ENCODE measurements around the gene SLC13A2. TPM values are rescaled to one million over a fixed set of nuclear protein-coding genes. Genes with fewer than 3 reads are reported as not detected.

Gene SLC13A2
- total RNA-seq, 1 experiment from 2014 or later = not detected

DNA sequence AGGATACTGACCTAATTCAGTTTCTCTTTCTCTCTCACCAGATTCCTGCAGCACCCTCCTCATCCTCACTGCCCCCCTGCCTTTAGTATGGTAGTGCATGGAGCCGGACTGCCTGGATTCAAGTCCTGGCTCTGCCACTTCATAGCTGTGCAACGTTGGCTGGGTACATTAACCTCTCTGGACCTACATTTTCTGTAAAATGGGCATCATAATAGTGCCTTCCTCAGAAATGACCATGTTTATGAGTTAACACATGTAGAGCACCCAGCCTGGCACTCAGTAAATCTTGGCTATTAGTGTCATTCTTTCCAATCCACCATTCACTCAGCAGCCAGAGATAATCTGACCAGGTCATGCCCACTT, 71.7 kb downstream of the SLC13A2 start:
- Histone ChIP-seq H3K4me3 (replicated peaks in 1 of 2; ENCODE audit: low read depth in 1 of 2, low read length in 2 of 2) (no peak overlapping the region), H3K9me2 (ENCODE audit: insufficient read depth) (no peaks in the 10 kb centered on the region), H3K9ac (ENCODE audit: low read length) (no peak overlapping the region), H2AFZ (ENCODE audit: low read depth, low read length, poor library complexity, severe bottlenecking) (no peak overlapping the region), H3K4me1 (ENCODE audit: control insufficient read depth in 1 of 2, insufficient read depth in 2 of 2, low read length in 2 of 2) (peaks cover 0 to 10% of the 10 kb centered on the region in 2 experiments; a peak in 1 of 4 replicates), H3K27me3 (ENCODE audit: insufficient read depth, low read length) (no peaks in the 10 kb centered on the region), H3K27ac (ENCODE audit: low read depth, low read length) (no peak overlapping the region), H3K4me2 (ENCODE audit: low read length) (no peak overlapping the region), H3K79me2 (ENCODE audit: insufficient read depth, low read length) (no peaks in the 10 kb centered on the region), H3K36me3 (ENCODE audit: control insufficient read depth in 1 of 2, insufficient read depth in 2 of 2, low read length in 2 of 2) (peaks cover 0 to 4% of the 10 kb centered on the region in 2 experiments; a peak in 2 of 4 replicates), H4K20me1 (ENCODE audit: insufficient read depth) (no peaks in the 10 kb centered on the region), H3K9me3 (ENCODE audit: control insufficient read depth in 1 of 2, insufficient read depth in 1 of 2, low read depth in 1 of 2, low read length in 2 of 2) (no peaks in the 10 kb centered on the region)
- intact Hi-C loops (cut with micrococcal nuclease) = no loop called here
- RAD21 ChIA-PET (ENCODE audit: low non-redundant PET in 1 of 2, low total read pairs in 2 of 2, uncharacterized antibody in 2 of 2, unreplicated experiment in 2 of 2) = no interaction called here
- no peak for TF ChIP-seq ZNF274 (IDR thresholded peaks at IDR 0.05; ENCODE audit: low read depth, low read length)
- TF ChIP-seq, protein P1, sequence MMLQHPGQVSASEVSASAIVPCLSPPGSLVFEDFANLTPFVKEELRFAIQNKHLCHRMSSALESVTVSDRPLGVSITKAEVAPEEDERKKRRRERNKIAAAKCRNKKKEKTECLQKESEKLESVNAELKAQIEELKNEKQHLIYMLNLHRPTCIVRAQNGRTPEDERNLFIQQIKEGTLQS (IDR thresholded peaks at IDR 0.05) = no peak
- no peak for TF ChIP-seq POLR2AphosphoS5 (IDR thresholded peaks at IDR 0.05; ENCODE audit: low read depth, low read length)
- TF ChIP-seq ELF1 (IDR thresholded peaks at IDR 0.05; ENCODE audit: borderline replicate concordance, low read depth) = no peak
- no peak for TF ChIP-seq YY1 (IDR thresholded peaks at IDR 0.05; ENCODE audit: extremely low read depth, insufficient replicate concordance, low read depth, low read length)
- TF ChIP-seq RAD21 (IDR thresholded peaks at IDR 0.05; ENCODE audit: low read depth) = no peak
- no peak for TF ChIP-seq SRF (IDR thresholded peaks at IDR 0.05; ENCODE audit: low read depth)
- no peak for TF ChIP-seq CEBPB (IDR thresholded peaks at IDR 0.05; ENCODE audit: low read depth)
- TF ChIP-seq, protein P2, sequence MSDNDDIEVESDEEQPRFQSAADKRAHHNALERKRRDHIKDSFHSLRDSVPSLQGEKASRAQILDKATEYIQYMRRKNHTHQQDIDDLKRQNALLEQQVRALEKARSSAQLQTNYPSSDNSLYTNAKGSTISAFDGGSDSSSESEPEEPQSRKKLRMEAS (IDR thresholded peaks at IDR 0.05) = no peak
- no peak for DNase-seq (ENCODE audit: low read depth, low spot score)
- POLR2A ChIA-PET = no interaction called here
- CTCF ChIA-PET = no interaction called here
- ATAC-seq = no peak
- BruUV-seq (replicated peaks) = no TSS peak

DNA sequence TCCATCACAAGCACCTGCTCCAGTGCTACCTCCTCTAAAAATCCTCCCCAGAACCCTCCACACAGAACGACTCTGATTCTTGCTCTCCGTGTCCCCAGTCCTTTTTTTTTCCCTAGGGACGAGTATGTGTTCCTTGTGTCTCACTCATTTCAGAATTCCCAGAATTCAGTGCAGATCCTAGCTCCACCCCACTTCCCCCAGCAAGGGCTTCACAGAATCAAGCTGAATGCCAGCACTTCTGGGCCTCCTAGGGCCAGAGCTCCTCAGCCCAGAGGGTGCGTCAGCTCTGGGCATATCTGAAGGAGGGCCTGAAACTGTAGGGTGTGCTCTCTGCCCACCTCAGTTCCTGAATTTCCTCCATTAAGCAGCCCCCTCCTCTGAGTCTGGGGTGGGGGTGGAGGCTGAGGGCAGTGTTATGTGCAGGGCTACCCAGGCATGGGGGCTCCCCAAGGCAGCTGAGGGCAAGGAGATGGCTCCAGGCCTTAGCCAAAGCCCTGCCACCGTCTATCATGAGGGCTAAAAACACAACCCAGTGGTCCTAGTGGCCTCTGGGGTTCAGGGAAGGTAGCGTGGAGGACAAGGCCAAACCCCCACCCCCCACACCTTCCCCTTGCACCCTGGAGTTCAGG, 72.5 kb downstream of the SLC13A2 start:
- TF ChIP-seq YY1 (IDR thresholded peaks at IDR 0.05; ENCODE audit: extremely low read depth, insufficient replicate concordance, low read depth, low read length) (no peak), FOSL1 (IDR thresholded peaks at IDR 0.05; ENCODE audit: low read depth) (no peak), ZFX (IDR thresholded peaks at IDR 0.05) (no peak), EGR1 (IDR thresholded peaks at IDR 0.05; ENCODE audit: low read depth) (no peak), CBX3 (IDR thresholded peaks at IDR 0.05; ENCODE audit: low read depth) (no peak), SIN3A (IDR thresholded peaks at IDR 0.05; ENCODE audit: low read depth) (no peak)
- TF ChIP-seq, protein P1 (IDR thresholded peaks at IDR 0.05) = no peak
- TF ChIP-seq, protein P3, sequence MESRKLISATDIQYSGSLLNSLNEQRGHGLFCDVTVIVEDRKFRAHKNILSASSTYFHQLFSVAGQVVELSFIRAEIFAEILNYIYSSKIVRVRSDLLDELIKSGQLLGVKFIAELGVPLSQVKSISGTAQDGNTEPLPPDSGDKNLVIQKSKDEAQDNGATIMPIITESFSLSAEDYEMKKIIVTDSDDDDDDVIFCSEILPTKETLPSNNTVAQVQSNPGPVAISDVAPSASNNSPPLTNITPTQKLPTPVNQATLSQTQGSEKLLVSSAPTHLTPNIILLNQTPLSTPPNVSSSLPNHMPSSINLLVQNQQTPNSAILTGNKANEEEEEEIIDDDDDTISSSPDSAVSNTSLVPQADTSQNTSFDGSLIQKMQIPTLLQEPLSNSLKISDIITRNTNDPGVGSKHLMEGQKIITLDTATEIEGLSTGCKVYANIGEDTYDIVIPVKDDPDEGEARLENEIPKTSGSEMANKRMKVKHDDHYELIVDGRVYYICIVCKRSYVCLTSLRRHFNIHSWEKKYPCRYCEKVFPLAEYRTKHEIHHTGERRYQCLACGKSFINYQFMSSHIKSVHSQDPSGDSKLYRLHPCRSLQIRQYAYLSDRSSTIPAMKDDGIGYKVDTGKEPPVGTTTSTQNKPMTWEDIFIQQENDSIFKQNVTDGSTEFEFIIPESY (IDR thresholded peaks at IDR 0.05; ENCODE audit: extremely low read depth, insufficient replicate concordance, low read length) = no peak
- TF ChIP-seq, protein P2 (IDR thresholded peaks at IDR 0.05) = no peak
- H3K9ac ChIP-seq (ENCODE audit: low read length) = no peak overlapping the region
- intact Hi-C loops (cut with micrococcal nuclease) = no loop called here
- peaks cover 0 to 10% of the 10 kb centered on the region in 2 experiments; a peak in 1 of 4 replicates for H3K4me1 ChIP-seq (ENCODE audit: control insufficient read depth in 1 of 2, insufficient read depth in 2 of 2, low read length in 2 of 2)
- no peak overlapping the region for H2AFZ ChIP-seq (ENCODE audit: low read depth, low read length, poor library complexity, severe bottlenecking)
- H3K36me3 ChIP-seq (ENCODE audit: control insufficient read depth in 1 of 2, insufficient read depth in 2 of 2, low read length in 2 of 2) = peaks cover 0 to 4% of the 10 kb centered on the region in 2 experiments; a peak in 2 of 4 replicates
- no peak overlapping the region for H3K4me2 ChIP-seq (ENCODE audit: low read length)
- H3K27ac ChIP-seq (ENCODE audit: low read depth, low read length) = no peak overlapping the region
- no peaks in the 10 kb centered on the region for H3K9me2 ChIP-seq (ENCODE audit: insufficient read depth)
- H3K79me2 ChIP-seq (ENCODE audit: insufficient read depth, low read length) = peaks cover 5% of the 10 kb centered on the region; the same call in 1 of the 2 replicates
- no peak overlapping the region for H3K4me3 ChIP-seq (replicated peaks in 1 of 2; ENCODE audit: low read depth in 1 of 2, low read length in 2 of 2)
- CTCF ChIA-PET = no interaction called here
- DNase-seq (ENCODE audit: low read depth, low spot score) = no peak
- no peaks in the 10 kb centered on the region for H4K20me1 ChIP-seq (ENCODE audit: insufficient read depth)
- BruUV-seq (replicated peaks) = no TSS peak
- POLR2A ChIA-PET = no interaction called here
- RAD21 ChIA-PET (ENCODE audit: low non-redundant PET in 1 of 2, low total read pairs in 2 of 2, uncharacterized antibody in 2 of 2, unreplicated experiment in 2 of 2) = no interaction called here
- no peaks in the 10 kb centered on the region for H3K27me3 ChIP-seq (ENCODE audit: insufficient read depth, low read length)
- no peak for ATAC-seq
- H3K9me3 ChIP-seq (ENCODE audit: control insufficient read depth in 1 of 2, insufficient read depth in 1 of 2, low read depth in 1 of 2, low read length in 2 of 2) = no peaks in the 10 kb centered on the region

All from HCT116 (cell line).